PC-3 (cell line): Measurements from ENCODE around the gene GDNF. TPM values are rescaled to one million over a fixed set of nuclear protein-coding genes. Genes with fewer than 3 reads are reported as not detected.

Experiments
- ATAC-seq: fragments of 200-7000 bp; cut with Tn5 transposase; 2 replicates; pipeline ENCODE4 v1.9.1; 2020; ENCODE audit warnings: mild to moderate bottlenecking, moderate library complexity
- BruUV-seq: library from RNA; stranded (reverse); fragments of 400-500 nt; replicated peaks from 2 replicates; lab custom pipeline; 2021; lab: Mats Ljungman, UMichigan
- CTCF ChIA-PET: fragments of 300-600 bp; sonication (Branson Sonifier 250); formaldehyde crosslinking; loops from one replicate; lab custom pipeline; 2022; ENCODE audit warnings: antibody characterized with exemption; lab: Charles Lee
- POLR2A ChIA-PET: fragments of 300-600 bp; sonication (Branson Sonifier 250); formaldehyde crosslinking; loops from one replicate; lab custom pipeline; 2022; ENCODE audit warnings: antibody characterized with exemption; ENCODE audit not compliant: unreplicated experiment; lab: Charles Lee
- DNase-seq: peaks from one replicate; pipeline ENCODE4 v3.0.0-alpha.2; 2015
- H2AFZ ChIP-seq: fragments of 300-600 bp; sonication (generic); 2 replicates; pipeline ENCODE4 v1.6.0; 2016; ENCODE audit warnings: antibody characterized with exemption, low read length
- H3F3A ChIP-seq: fragments of 300-600 bp; sonication (generic); one replicate; pipeline ENCODE4 v1.6.0; 2017; ENCODE audit warnings: antibody characterized with exemption, low read length, control low read depth, mild to moderate bottlenecking; ENCODE audit not compliant: unreplicated experiment
- H3K27ac ChIP-seq: fragments of 300-600 bp; sonication (generic); 2 replicates; pipeline ENCODE4 v1.5.1; 2016; ENCODE audit warnings: mild to moderate bottlenecking, low read length
- H3K27me3 ChIP-seq: fragments of 300-600 bp; sonication (generic); 2 replicates; pipeline ENCODE4 v1.6.1; 2016; ENCODE audit warnings: low read length, mixed read lengths
- H3K36me3 ChIP-seq: fragments of 300-600 bp; sonication (generic); 2 replicates; pipeline ENCODE4 v1.6.1; 2016; ENCODE audit warnings: low read depth, mixed run types, low read length, mixed read lengths
- H3K4me1 ChIP-seq: fragments of 300-600 bp; sonication (generic); 2 replicates; pipeline ENCODE4 v1.5.1; 2016; ENCODE audit warnings: low read length; ENCODE audit not compliant: insufficient read depth
- H3K4me2 ChIP-seq: fragments of 300-600 bp; sonication (generic); 2 replicates; pipeline ENCODE4 v1.6.0; 2016; ENCODE audit warnings: low read length
- H3K4me3 ChIP-seq: fragments of 300-600 bp; sonication (generic); 2 replicates; pipeline ENCODE4 v1.5.1; 2016; ENCODE audit warnings: mild to moderate bottlenecking, low read length, mixed read lengths
- H3K79me2 ChIP-seq: fragments of 300-600 bp; sonication (generic); 2 replicates; pipeline ENCODE4 v1.6.1; 2017; ENCODE audit warnings: low read length, mixed read lengths
- H3K9ac ChIP-seq: fragments of 300-600 bp; sonication (generic); 2 replicates; pipeline ENCODE4 v1.6.0; 2016; ENCODE audit warnings: mild to moderate bottlenecking, low read length
- H3K9me2 ChIP-seq: fragments of 300-600 bp; sonication (generic); replicated peaks from 2 replicates; pipeline ENCODE4 v1.6.1; 2016; ENCODE audit warnings: mixed run types, low read length, mixed read lengths
- H3K9me3 ChIP-seq: fragments of 300-600 bp; sonication (generic); 2 replicates; pipeline ENCODE4 v1.6.1; 2016; ENCODE audit warnings: low read length, mixed read lengths
- H4K20me1 ChIP-seq: fragments of 300-600 bp; sonication (generic); 2 replicates; pipeline ENCODE4 v1.6.1; 2016; ENCODE audit warnings: low read length, mixed read lengths
- CTCF ChIP-seq: fragments of 300-600 bp; sonication (generic); conservative IDR thresholded peaks from 2 replicates; pipeline ENCODE4 v1.5.1; 2017; ENCODE audit warnings: antibody characterized with exemption, low read depth, mild to moderate bottlenecking, low read length
- EZH2 ChIP-seq: fragments of 300-600 bp; sonication (generic); IDR thresholded peaks from one replicate; pipeline ENCODE4 v1.6.1; 2017; ENCODE audit warnings: antibody characterized with exemption, mild to moderate bottlenecking, low read length; ENCODE audit not compliant: unreplicated experiment
- EZH2phosphoT487 ChIP-seq: fragments of 300-600 bp; sonication (generic); IDR thresholded peaks from 2 replicates; pipeline ENCODE4 v1.6.1; 2018; ENCODE audit warnings: mild to moderate bottlenecking, antibody characterized with exemption, low read length, borderline replicate concordance
- intact Hi-C: fragments of 100-400 bp; cut with micrococcal nuclease; formaldehyde crosslinking; loops from 2 replicates; pipeline ENCODE4 v1.9.0; 2023
- total RNA-seq: library from RNA; depleted of rRNA; stranded (reverse); fragments of >200 nt; gene quantifications from 2 replicates; pipeline ENCODE4 v1.2.3, GENCODE V29; 2014

The GDNF gene
- total RNA-seq, 1 experiment from 2014 or later, result not detected

- ATAC-seq (no peak), DNase-seq (no peak)
- POLR2A ChIA-PET, result no interaction called here
- H3K27me3 ChIP-seq, result no peaks in the 10 kb centered on the region
- no peaks in the 10 kb centered on the region for H3K79me2 ChIP-seq
- no peak for TF ChIP-seq CTCF
- TF ChIP-seq EZH2, result no peak
- no peak for TF ChIP-seq EZH2phosphoT487
- H3K4me3 ChIP-seq, result no peak overlapping the region
- no peaks in the 10 kb centered on the region for H4K20me1 ChIP-seq
- intact Hi-C loops, result no loop called here
- H3K9me2 ChIP-seq, result no peaks in the 10 kb centered on the region
- H3K9me3 ChIP-seq, result no peaks in the 10 kb centered on the region
- no peak overlapping the region for H3K4me2 ChIP-seq
- H2AFZ ChIP-seq, result no peak overlapping the region
- H3K36me3 ChIP-seq, result no peaks in the 10 kb centered on the region
- no peak overlapping the region for H3K9ac ChIP-seq
- H3F3A ChIP-seq, result no peaks in the 10 kb centered on the region
- CTCF ChIA-PET, result no interaction called here
- no TSS peak for BruUV-seq
- no peak overlapping the region for H3K27ac ChIP-seq
- peaks cover 22% of the 10 kb centered on the region for H3K4me1 ChIP-seq
These were observed 32.8 kb downstream of the GDNF start for GRCh38 chr5:37807015-37807414.

- ChIA-PET CTCF (no interaction called here), POLR2A (interaction anchor here (0.5 kb wide), 1 partner anchor 730 kb away, joined by 3 read pairs; no protein-coding TSS in a partner anchor)
- Histone ChIP-seq H3K9me3 (no peaks in the 10 kb centered on the region), H4K20me1 (no peaks in the 10 kb centered on the region), H3K4me2 (no peak overlapping the region), H3K9ac (no peak overlapping the region), H3K79me2 (no peaks in the 10 kb centered on the region), H3K4me1 (peaks cover 18% of the 10 kb centered on the region), H2AFZ (no peak overlapping the region), H3K36me3 (no peaks in the 10 kb centered on the region), H3K9me2 (no peaks in the 10 kb centered on the region), H3K4me3 (no peak overlapping the region), H3K27me3 (no peaks in the 10 kb centered on the region), H3F3A (no peaks in the 10 kb centered on the region), H3K27ac (no peak overlapping the region)
- TF ChIP-seq CTCF, result no peak
- TF ChIP-seq EZH2, result no peak
- TF ChIP-seq EZH2phosphoT487, result no peak
- BruUV-seq, result no TSS peak
- ATAC-seq (no peak), DNase-seq (no peak)
- intact Hi-C loops, result no loop called here
These were observed 33.4 kb downstream of the GDNF start for GRCh38 chr5:37806476-37806875.

- no peak overlapping the region for H2AFZ ChIP-seq
- no peaks in the 10 kb centered on the region for H3K36me3 ChIP-seq
- intact Hi-C loops, result no loop called here
- ATAC-seq (no peak), DNase-seq (no peak)
- H3K27me3 ChIP-seq, result no peaks in the 10 kb centered on the region
- H3K79me2 ChIP-seq, result no peaks in the 10 kb centered on the region
- no peak overlapping the region for H3K9ac ChIP-seq
- peaks cover 13% of the 10 kb centered on the region for H3K4me1 ChIP-seq
- no peaks in the 10 kb centered on the region for H3F3A ChIP-seq
- H3K4me2 ChIP-seq, result no peak overlapping the region
- no TSS peak for BruUV-seq
- no peaks in the 10 kb centered on the region for H4K20me1 ChIP-seq
- ChIA-PET CTCF (no interaction called here), POLR2A (interaction anchor here (0.5 kb wide), 1 partner anchor 730 kb away, joined by 3 read pairs; no protein-coding TSS in a partner anchor)
- H3K9me2 ChIP-seq, result no peaks in the 10 kb centered on the region
- H3K27ac ChIP-seq, result no peak overlapping the region
- TF ChIP-seq EZH2 (no peak), CTCF (no peak), EZH2phosphoT487 (no peak)
- H3K4me3 ChIP-seq, result no peak overlapping the region
- H3K9me3 ChIP-seq, result no peaks in the 10 kb centered on the region
These were observed 33.8 kb downstream of the GDNF start for GRCh38 chr5:37806016-37806415.
